ENCODE measurements around the gene JOSD1. TPM values are rescaled to one million over a fixed set of nuclear protein-coding genes. Genes with fewer than 3 reads are reported as not detected.

The JOSD1 gene
- total RNA-seq, 1 donor from 2014 or later, result 106 TPM

DNA sequence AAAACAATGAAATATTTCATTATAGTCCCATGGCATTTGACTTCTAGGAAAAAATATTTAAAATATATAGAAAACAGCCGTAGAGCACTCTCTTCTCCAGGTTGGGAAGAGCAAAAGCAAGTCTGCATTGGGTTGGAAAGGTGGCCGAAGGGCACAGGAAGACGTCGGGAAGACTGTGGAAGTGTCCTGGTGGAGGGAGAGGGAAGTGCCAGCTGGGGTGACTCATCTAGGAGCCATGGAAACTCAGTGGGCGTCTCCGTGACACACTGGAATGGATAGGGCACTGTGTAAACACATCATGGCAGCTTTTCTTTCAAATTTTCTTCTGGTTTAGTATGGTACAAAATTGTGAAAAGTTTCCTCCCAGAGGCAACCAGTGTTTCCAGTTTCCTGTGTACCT lies 17.7 kb upstream of the JOSD1 start:
- Histone ChIP-seq H3K4me1 (peaks cover 32% of the 10 kb centered on the region), H3K27me3 (no peaks in the 10 kb centered on the region), H3K4me3 (no peak overlapping the region), H3K9me3 (no peaks in the 10 kb centered on the region), H3K36me3 (peaks cover 0 to 42% of the 10 kb centered on the region in 2 donors), H3K27ac (peak overlapping the region; percentile 5)
- TF ChIP-seq POLR2AphosphoS5 (IDR thresholded peaks at IDR 0.05; ENCODE audit: insufficient read depth in 1 of 2, low read depth in 1 of 2) (peak in 1 of 2 donors; percentile 24), POLR2A (IDR thresholded peaks at IDR 0.05) (no peak)
- TF ChIP-seq, protein P1, sequence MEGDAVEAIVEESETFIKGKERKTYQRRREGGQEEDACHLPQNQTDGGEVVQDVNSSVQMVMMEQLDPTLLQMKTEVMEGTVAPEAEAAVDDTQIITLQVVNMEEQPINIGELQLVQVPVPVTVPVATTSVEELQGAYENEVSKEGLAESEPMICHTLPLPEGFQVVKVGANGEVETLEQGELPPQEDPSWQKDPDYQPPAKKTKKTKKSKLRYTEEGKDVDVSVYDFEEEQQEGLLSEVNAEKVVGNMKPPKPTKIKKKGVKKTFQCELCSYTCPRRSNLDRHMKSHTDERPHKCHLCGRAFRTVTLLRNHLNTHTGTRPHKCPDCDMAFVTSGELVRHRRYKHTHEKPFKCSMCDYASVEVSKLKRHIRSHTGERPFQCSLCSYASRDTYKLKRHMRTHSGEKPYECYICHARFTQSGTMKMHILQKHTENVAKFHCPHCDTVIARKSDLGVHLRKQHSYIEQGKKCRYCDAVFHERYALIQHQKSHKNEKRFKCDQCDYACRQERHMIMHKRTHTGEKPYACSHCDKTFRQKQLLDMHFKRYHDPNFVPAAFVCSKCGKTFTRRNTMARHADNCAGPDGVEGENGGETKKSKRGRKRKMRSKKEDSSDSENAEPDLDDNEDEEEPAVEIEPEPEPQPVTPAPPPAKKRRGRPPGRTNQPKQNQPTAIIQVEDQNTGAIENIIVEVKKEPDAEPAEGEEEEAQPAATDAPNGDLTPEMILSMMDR (IDR thresholded peaks at IDR 0.05), result peak in 2 of 3 experiments; percentile 24 to 55
- no peak for DNase-seq (ENCODE audit: extremely low spot score in 2 of 2)
- intact Hi-C loops (cut with DNase I), result no loop called here

DNA sequence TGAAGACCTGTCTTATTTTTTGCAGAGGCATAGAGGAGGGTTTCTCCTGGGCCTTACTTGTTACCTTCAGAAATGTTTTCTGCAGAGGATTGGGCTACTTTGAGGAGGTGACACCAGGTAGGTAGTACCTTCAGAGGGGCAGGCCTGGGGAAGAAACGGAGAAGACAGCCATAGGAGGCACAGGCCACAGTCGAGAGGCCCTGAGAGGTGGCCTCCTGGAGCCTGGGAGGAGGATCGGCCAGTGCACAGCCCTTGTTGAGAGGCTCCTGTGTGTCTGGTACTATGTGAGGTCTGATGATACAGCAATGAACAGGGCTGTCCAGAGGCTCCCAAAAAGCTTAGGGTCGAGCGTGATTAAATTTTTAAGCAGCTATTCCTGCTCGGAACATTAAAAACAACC lies 16.5 kb upstream of the JOSD1 start:
- Histone ChIP-seq H3K9me3 (no peaks in the 10 kb centered on the region), H3K4me3 (no peak overlapping the region), H3K27me3 (no peaks in the 10 kb centered on the region), H3K4me1 (peaks cover 42% of the 10 kb centered on the region), H3K27ac (no peak overlapping the region), H3K36me3 (peaks cover 0 to 32% of the 10 kb centered on the region in 2 donors)
- TF ChIP-seq POLR2A (IDR thresholded peaks at IDR 0.05) (no peak), POLR2AphosphoS5 (IDR thresholded peaks at IDR 0.05; ENCODE audit: insufficient read depth in 1 of 2, low read depth in 1 of 2) (no peak)
- TF ChIP-seq, protein P1 (IDR thresholded peaks at IDR 0.05), result no peak
- no peak for DNase-seq (ENCODE audit: extremely low spot score in 2 of 2)
- intact Hi-C loops (cut with DNase I), result no loop called here

DNA sequence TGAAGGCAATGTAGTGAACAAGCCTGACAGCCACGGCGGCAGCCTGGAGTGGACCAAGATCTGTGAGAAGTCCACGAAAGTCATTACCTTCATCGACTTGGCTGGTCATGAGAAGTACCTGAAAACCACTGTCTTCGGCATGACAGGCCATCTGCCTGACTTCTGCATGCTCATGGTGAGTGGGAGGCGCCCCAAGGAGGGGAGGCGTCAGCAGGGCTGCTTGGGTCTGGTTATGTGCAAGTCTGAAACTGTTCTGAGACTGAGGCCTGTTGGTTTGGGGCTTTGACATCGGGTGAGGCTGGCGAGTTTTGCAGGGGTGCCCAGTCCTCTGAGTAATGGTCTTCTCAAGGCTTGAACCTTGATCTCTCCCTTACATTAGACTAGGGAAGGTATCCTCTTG lies 16.1 kb upstream of the JOSD1 start:
- Histone ChIP-seq H3K9me3 (no peaks in the 10 kb centered on the region), H3K27ac (no peak overlapping the region), H3K36me3 (peaks cover 0 to 27% of the 10 kb centered on the region in 2 donors), H3K27me3 (no peaks in the 10 kb centered on the region), H3K4me1 (peaks cover 46% of the 10 kb centered on the region), H3K4me3 (no peak overlapping the region)
- intact Hi-C loops (cut with DNase I), result no loop called here
- no peak for DNase-seq (ENCODE audit: extremely low spot score in 2 of 2)
- TF ChIP-seq POLR2A (IDR thresholded peaks at IDR 0.05), result no peak
- TF ChIP-seq, protein P1 (IDR thresholded peaks at IDR 0.05), result no peak
- no peak for TF ChIP-seq POLR2AphosphoS5 (IDR thresholded peaks at IDR 0.05; ENCODE audit: insufficient read depth in 1 of 2, low read depth in 1 of 2)

DNA sequence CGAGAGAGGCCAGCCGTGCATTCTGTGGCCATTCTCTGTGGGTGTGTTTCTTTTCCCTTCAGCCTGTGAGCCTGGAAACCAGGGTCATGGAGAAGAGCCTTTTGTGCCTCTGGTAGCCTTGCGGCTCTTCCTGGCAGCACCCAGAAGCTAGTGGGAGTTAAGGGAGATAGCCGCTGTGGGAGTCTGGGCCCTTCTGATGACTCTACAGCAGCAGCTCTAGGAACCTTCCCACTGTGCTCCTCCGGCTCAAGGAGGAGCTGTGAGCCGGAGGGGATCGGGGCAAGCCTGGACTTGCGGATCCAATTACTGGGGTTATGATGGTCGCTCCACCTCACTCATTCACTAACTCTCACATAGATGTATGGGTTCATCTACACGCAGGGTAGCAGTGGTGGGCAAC lies 15.5 kb upstream of the JOSD1 start:
- Histone ChIP-seq H3K27ac (no peak overlapping the region), H3K9me3 (no peaks in the 10 kb centered on the region), H3K4me1 (peaks cover 49% of the 10 kb centered on the region), H3K36me3 (peaks cover 0 to 22% of the 10 kb centered on the region in 2 donors), H3K27me3 (no peaks in the 10 kb centered on the region), H3K4me3 (no peak overlapping the region)
- intact Hi-C loops (cut with DNase I), result no loop called here
- no peak for TF ChIP-seq POLR2AphosphoS5 (IDR thresholded peaks at IDR 0.05; ENCODE audit: insufficient read depth in 1 of 2, low read depth in 1 of 2)
- TF ChIP-seq, protein P1 (IDR thresholded peaks at IDR 0.05), result no peak
- TF ChIP-seq POLR2A (IDR thresholded peaks at IDR 0.05), result no peak
- DNase-seq (ENCODE audit: extremely low spot score in 2 of 2), result no peak

DNA sequence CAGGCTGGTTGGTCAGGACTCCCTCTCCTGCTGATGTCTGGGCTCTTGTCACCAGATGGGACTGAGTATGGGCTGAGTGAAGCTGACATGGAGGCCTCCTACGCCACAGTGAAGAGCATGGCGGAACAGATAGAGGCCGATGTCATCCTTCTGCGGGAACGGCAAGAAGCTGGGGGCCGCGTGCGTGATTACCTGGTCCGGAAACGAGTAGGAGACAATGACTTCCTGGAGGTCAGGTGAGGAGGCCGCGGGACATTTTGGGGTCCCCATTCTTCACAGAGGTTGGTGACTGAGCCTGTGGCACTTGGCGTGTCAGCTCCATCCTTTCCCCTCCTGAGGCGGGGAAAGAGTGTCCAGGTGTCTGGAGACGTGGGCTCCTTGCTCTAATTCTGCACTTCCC lies 15.1 kb upstream of the JOSD1 start:
- no peaks in the 10 kb centered on the region for H3K27me3 ChIP-seq
- intact Hi-C loops (cut with DNase I), result no loop called here
- no peak overlapping the region for H3K4me3 ChIP-seq
- peaks cover 0 to 20% of the 10 kb centered on the region in 2 donors for H3K36me3 ChIP-seq
- TF ChIP-seq POLR2A (IDR thresholded peaks at IDR 0.05), result no peak
- TF ChIP-seq, protein P1 (IDR thresholded peaks at IDR 0.05), result no peak
- TF ChIP-seq POLR2AphosphoS5 (IDR thresholded peaks at IDR 0.05; ENCODE audit: insufficient read depth in 1 of 2, low read depth in 1 of 2), result no peak
- no peak overlapping the region for H3K27ac ChIP-seq
- no peak for DNase-seq (ENCODE audit: extremely low spot score in 2 of 2)
- H3K4me1 ChIP-seq, result peaks cover 49% of the 10 kb centered on the region
- no peaks in the 10 kb centered on the region for H3K9me3 ChIP-seq

Measured in vagina (tissue), 2 donors.